ENCODE data around the gene GMDS.

GMDS gene

DNA sequence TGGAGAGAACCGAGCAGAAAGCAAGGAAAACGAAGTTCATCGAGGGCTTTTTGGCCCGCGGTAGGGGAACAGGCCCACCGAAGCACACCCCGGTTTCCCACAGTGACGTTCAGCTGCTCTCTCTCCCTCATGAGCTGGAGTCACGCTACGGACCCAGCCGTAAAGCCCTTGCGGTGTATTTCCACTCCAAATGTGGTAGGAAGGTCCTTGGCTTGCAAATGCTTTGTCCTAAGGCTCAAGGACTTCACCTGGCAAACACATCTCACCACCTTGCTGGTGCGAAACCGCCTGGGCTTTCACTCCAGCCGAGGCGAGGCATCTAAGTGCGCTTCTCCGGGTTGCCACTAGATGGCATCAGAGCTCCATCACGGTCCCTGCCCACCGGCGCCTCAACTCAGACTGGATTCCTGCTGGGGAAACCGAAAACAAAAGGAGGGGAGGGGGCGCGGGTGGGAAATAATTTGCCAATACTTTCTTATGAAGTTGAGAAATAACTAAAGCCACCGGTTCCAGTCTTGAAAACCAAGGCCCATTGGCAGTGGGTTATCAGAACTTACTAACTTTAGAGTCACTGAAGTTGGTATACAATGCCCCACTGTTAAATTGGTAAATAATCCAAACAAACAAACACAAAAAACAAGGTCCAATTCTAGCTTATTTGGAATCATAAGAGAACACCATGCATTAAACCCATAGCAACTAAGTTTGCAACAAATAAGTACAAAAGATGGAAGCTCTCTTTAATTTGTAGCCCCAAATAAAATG is 649.1 kb downstream of the GMDS start:
- TF ChIP-seq, protein P1, sequence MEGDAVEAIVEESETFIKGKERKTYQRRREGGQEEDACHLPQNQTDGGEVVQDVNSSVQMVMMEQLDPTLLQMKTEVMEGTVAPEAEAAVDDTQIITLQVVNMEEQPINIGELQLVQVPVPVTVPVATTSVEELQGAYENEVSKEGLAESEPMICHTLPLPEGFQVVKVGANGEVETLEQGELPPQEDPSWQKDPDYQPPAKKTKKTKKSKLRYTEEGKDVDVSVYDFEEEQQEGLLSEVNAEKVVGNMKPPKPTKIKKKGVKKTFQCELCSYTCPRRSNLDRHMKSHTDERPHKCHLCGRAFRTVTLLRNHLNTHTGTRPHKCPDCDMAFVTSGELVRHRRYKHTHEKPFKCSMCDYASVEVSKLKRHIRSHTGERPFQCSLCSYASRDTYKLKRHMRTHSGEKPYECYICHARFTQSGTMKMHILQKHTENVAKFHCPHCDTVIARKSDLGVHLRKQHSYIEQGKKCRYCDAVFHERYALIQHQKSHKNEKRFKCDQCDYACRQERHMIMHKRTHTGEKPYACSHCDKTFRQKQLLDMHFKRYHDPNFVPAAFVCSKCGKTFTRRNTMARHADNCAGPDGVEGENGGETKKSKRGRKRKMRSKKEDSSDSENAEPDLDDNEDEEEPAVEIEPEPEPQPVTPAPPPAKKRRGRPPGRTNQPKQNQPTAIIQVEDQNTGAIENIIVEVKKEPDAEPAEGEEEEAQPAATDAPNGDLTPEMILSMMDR (IDR thresholded peaks at IDR 0.05; ENCODE audit: low read depth, low read length) = peak; percentile 88
- no peak for DNase-seq (ENCODE audit: extremely low read depth, low read depth)

GRCh38 chr6:1595271-1596087 is 649.9 kb downstream of the GMDS start:
- TF ChIP-seq, protein P1 (IDR thresholded peaks at IDR 0.05; ENCODE audit: low read depth, low read length) = no peak

DNA sequence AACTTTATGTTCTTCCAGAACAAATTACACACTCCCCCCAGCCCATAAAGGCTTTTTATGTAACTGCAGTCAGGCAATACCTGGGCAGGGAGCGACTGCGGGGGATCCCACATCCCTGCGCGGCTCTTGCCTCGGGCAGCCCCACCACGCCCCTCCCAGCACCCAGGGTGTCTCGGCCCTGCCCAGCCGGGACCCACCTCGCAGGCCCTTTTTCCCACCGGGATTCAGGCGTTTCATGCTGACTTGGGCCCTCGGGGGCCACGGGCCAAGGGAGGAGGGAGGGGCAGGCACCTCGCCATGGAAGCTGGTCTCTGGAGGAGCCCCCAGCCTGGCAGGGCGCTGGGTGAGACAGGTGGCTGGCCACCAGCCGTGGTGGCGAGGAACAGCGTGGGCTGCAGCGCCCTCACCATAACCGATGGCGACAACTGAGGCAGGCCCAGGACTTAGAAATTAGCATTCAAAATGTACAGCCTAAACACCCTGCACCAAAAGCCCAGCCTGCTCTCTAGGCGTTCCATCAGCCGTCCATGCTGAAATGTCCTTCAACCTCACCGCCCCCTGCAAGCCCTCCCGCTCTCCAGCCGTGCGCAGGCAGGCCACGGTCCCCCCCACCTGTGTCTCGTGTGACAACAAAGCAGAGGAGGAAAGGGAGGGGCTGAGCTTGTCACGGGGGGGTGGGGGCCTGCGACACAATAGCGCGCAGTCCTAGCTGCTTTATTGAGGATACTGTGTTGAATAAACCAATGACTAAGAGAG is 650.8 kb downstream of the GMDS start:
- DNase-seq (ENCODE audit: extremely low read depth, low read depth) = no peak
- TF ChIP-seq, protein P1 (IDR thresholded peaks at IDR 0.05; ENCODE audit: low read depth, low read length) = no peak

More at GRCh38 chr6:1595271-1596087, 649.9 kb downstream of the GMDS start:
- no peak for DNase-seq (ENCODE audit: extremely low read depth, low read depth)

GRCh38 chr6:1593958-1594314 is 651.5 kb downstream of the GMDS start:
- DNase-seq (ENCODE audit: extremely low read depth, low read depth) = no peak
- TF ChIP-seq, protein P1 (IDR thresholded peaks at IDR 0.05; ENCODE audit: low read depth, low read length) = no peak

GRCh38 chr6:1593286-1593957 is 652.0 kb downstream of the GMDS start:
- TF ChIP-seq, protein P1 (IDR thresholded peaks at IDR 0.05; ENCODE audit: low read depth, low read length) = no peak
- DNase-seq (ENCODE audit: extremely low read depth, low read depth) = no peak

DNA sequence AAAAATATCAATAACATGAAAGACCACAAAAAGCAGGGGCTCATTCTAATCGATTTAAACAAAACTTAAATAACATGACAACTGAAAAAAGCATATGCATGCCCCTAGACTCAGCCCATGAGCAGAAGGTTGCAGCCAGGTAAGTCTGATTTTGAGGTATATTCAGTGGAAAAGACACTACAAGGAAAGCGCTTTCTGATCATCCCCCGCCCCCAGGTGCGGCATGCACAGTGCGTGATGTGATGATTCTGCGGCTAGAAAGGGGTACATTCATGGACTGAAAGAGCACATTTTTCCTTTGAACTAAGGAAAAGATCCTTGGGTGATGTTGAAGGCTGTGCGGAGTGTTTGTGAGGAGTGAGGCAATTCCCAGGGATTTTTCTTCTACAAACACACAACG is 652.6 kb downstream of the GMDS start:
- no peak for DNase-seq (ENCODE audit: extremely low read depth, low read depth)
- TF ChIP-seq, protein P1 (IDR thresholded peaks at IDR 0.05; ENCODE audit: low read depth, low read length) = no peak

All from AG09319 (cell line).